Fibroblast of pulmonary artery (primary cell): ENCODE data around the gene MAMDC4.

ENCODE experiments used
- DNase-seq: peaks from one replicate; pipeline ENCODE4 v3.0.0-alpha.2; 2010; ENCODE audit warnings: low read depth
- H3K4me3 ChIP-seq: replicated peaks from 2 replicates; pipeline ENCODE4 v1.5.1; 2011; ENCODE audit warnings: low read depth, mild to moderate bottlenecking, control low read depth, low read length, moderate library complexity
- CTCF ChIP-seq: IDR thresholded peaks from 2 replicates; pipeline ENCODE4 v1.5.1; 2011; ENCODE audit warnings: mild to moderate bottlenecking, control low read depth, low read length, inconsistent platforms; ENCODE audit errors: missing control alignments

The MAMDC4 gene

GRCh38 chr9:136806631-136807201, 45.4 kb upstream of the MAMDC4 start:
- H3K4me3 ChIP-seq, result peak overlapping the region; percentile 77
- TF ChIP-seq CTCF, result no peak
- no peak for DNase-seq

DNA sequence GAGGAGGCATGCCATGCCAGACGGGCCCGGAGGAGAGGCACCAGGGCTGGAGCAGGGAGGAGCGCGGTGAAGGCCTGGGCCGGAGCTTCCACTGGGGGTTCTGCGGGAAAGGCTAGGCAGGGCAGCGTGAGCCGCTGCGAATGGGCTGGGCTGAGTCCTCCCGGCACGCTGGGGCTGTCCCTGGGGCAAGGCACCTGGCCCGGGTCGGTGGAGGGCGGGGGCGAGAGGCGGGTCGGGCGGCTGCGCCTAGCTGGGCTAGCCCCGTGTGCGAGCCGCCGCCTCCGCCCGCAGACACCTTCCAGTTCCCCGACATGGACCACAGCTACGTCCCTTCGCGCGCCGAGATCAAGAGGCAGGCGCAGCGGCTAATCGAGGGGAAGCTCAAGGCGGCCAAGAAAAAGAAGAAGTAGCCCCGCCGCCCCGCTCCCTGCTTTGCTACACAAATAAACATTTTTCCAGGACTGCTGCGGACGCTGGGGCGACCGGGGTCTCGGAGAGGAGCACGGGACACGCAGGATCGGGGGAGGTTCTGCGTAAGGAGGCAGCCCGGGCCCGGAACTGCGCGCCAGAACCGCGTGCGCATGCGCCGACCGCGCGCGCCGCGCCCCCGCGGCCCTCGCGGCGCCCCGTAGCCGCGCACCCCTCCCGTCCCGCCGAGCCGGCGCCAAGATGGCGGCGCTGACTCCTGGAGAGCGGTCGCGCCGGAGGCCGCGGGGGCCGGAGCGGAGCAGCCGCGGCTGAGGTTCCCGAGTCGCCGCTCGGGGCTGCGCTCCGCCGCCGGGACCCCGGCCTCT, 44.7 kb upstream of the MAMDC4 start, which contains the start of gene RABL6:
TSS of gene RABL6 (plus strand) at position 668 of the 794 bp plus-strand sequence. CDS start 249 bp downstream, outside the sequence.
- no peak for TF ChIP-seq CTCF
- peak; percentile 67 for DNase-seq
- H3K4me3 ChIP-seq, result peak within 1 kb of the TSS; percentile 77

DNA sequence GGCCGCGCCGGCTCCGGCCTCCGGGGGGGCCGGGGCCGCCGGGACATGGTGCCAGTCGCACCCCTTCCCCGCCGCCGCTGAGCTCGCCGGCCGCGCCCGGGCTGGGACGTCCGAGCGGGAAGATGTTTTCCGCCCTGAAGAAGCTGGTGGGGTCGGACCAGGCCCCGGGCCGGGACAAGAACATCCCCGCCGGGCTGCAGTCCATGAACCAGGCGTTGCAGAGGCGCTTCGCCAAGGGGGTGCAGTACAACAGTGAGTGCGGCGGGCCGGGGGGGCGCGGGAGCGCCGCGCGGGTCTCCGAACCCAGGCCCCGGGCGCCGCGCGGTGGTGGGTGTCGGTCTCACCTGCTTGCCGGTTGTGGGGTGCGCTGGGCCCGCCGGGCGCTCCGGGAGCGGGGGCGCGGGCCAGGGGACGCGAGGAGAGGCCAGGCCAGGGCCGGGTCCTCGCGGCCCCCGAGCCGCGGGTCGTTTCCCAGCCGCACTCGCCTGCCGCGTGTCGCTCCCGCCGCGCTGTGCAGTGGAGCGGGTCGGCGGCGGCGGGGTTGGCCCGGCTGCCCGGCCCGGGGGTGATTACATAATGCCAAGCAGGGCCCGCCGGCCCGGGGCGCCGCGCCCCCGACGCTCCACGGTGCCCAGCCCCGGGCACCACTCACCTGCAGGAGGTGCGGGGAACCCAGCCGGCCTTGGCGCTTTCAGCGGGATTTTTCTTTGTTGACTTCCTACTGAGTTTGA, 43.9 kb upstream of the MAMDC4 start:
- TF ChIP-seq CTCF, result no peak
- H3K4me3 ChIP-seq, result peak overlapping the region; percentile 77
- no peak for DNase-seq

DNA sequence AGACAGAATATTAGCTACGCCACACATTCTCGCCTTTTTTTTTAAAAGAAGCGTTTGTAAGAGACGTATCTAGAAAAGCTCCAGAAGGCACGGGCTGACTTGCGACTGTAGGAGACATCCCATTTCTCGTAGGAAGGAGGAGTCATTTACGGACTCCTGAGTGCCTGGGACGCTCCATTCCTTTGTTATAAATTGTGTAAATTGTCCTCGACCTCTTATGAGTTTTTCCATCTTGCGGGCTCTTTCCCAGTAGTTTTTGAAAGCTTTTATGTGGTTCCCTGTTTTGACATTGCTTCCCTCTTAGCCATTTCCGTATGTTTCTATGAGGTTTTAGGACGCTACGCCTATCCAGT, 43.4 kb upstream of the MAMDC4 start:
- peak; percentile 55 for DNase-seq
- TF ChIP-seq CTCF, result no peak
- H3K4me3 ChIP-seq, result peak overlapping the region; percentile 77

- H3K4me3 ChIP-seq, result no peak overlapping the region
- no peak for DNase-seq
- no peak for TF ChIP-seq CTCF
Measured at GRCh38 chr9:136814725-136815421, 37.3 kb upstream of the MAMDC4 start.

DNA sequence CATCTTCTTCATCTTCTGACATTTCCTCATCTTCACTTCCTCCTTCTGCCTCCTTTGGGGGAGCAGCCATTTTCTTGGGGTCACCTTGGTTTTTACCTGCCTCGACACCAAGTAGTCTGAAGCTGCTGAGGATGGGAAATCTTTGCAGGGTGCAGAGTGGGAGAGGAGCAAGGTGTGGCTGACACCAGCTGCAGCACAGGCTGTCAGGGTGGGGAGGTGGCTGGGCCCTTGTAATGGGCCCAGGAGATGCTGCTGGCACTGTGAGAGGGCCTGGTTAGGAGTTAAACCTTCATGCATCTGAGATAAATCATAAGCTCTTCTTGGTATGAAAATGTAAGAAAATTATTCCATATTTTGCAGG, 36.7 kb upstream of the MAMDC4 start:
- no peak for DNase-seq
- no peak overlapping the region for H3K4me3 ChIP-seq
- TF ChIP-seq CTCF, result no peak
